ENCODE results near the gene HOXC9.

HOXC9 gene

GRCh38 chr12:53963434-53964314 lies 36.3 kb upstream of the HOXC9 start:
- no peak for DNase-seq (ENCODE audit: low read depth)

GRCh38 chr12:53964315-53964713 lies 35.6 kb upstream of the HOXC9 start:
- no peak for DNase-seq (ENCODE audit: low read depth)

- DNase-seq (ENCODE audit: low read depth) = no peak
These were observed 34.5 kb upstream of the HOXC9 start for GRCh38 chr12:53965281-53966084.

GRCh38 chr12:53966085-53966384 lies 33.9 kb upstream of the HOXC9 start:
- DNase-seq (ENCODE audit: low read depth) = no peak

- DNase-seq (ENCODE audit: low read depth) = no peak
These were observed 33.4 kb upstream of the HOXC9 start for GRCh38 chr12:53966385-53967133.

GRCh38 chr12:53967421-53967925 lies 32.5 kb upstream of the HOXC9 start:
- DNase-seq (ENCODE audit: low read depth) = no peak

GRCh38 chr12:53968214-53969127 lies 31.5 kb upstream of the HOXC9 start:
- DNase-seq (ENCODE audit: low read depth) = no peak

- no peak for DNase-seq (ENCODE audit: low read depth)
These were observed 30.2 kb upstream of the HOXC9 start for GRCh38 chr12:53969588-53970259.

- DNase-seq (ENCODE audit: low read depth) = no peak
These were observed 29.5 kb upstream of the HOXC9 start for GRCh38 chr12:53970451-53970850.

- DNase-seq (ENCODE audit: low read depth) = no peak
These were observed 28.8 kb upstream of the HOXC9 start for GRCh38 chr12:53971129-53971528.

- no peak for DNase-seq (ENCODE audit: low read depth)
These were observed 28.3 kb upstream of the HOXC9 start for GRCh38 chr12:53971686-53972085.

- no peak for DNase-seq (ENCODE audit: low read depth)
These were observed 27.7 kb upstream of the HOXC9 start for GRCh38 chr12:53972152-53972702.

- no peak for DNase-seq (ENCODE audit: low read depth)
These were observed 27.2 kb upstream of the HOXC9 start, which contains the start of gene HOXC11 for GRCh38 chr12:53972722-53973235. TSS of gene HOXC11 (plus strand) at chr12:53973126. CDS start at chr12:53973242, 116 bp downstream.

- DNase-seq (ENCODE audit: low read depth) = no peak
These were observed 26.5 kb upstream of the HOXC9 start for GRCh38 chr12:53973236-53974042.

- no peak for DNase-seq (ENCODE audit: low read depth)
These were observed 25.6 kb upstream of the HOXC9 start, which contains the start of gene HOTAIR for GRCh38 chr12:53974084-53975063. TSS of gene HOTAIR (minus strand) at chr12:53974954.

- DNase-seq (ENCODE audit: low read depth) = no peak
These were observed 24.9 kb upstream of the HOXC9 start for GRCh38 chr12:53975064-53975471.

GRCh38 chr12:53975479-53976152 lies 24.3 kb upstream of the HOXC9 start:
- DNase-seq (ENCODE audit: low read depth) = no peak
